Dermis microvascular lymphatic vessel endothelial cell (primary cell): ENCODE data around the gene HOXA1. TPM values are rescaled to one million over a fixed set of nuclear protein-coding genes. Genes with fewer than 3 reads are reported as not detected.
A peak's percentile ranks its signal among the peaks of the same experiment; 100 is the strongest.
"Not testable (repeated sequence)": the region's sequence is repeated elsewhere in the genome, so short reads cannot be mapped to it uniquely, and the experiment has no call there.

ENCODE experiments used
- DNase-seq, 2 donors: peaks; one replicate each; pipeline versions ENCODE4 v3.0.0 to v3.0.0-alpha.2; 2010; ENCODE audit warnings: low read depth in 2 of 2
- total RNA-seq: library from RNA; depleted of rRNA; stranded (reverse); fragments of >200 nt; gene quantifications from 2 replicates; pipeline ENCODE4 v1.2.1, GENCODE V29; 2014

The HOXA1 gene
- total RNA-seq, 1 donor from 2014 or later = 0.51 TPM

- no peak for DNase-seq
These were observed 47.4 kb downstream of the HOXA1 start for GRCh38 chr7:27048438-27048837.

GRCh38 chr7:27046854-27047549 lies 48.8 kb downstream of the HOXA1 start:
- peak in 1 of 2 donors; percentile 59 for DNase-seq

- not testable (repeated sequence) for DNase-seq
These were observed 49.8 kb downstream of the HOXA1 start for GRCh38 chr7:27045972-27046371.

- not testable (repeated sequence) for DNase-seq
These were observed 50.7 kb downstream of the HOXA1 start for GRCh38 chr7:27045066-27045465.

Other genes starting within 250 kb of the HOXA1 start
- gene SKAP2, start 231.4 kb downstream of the HOXA1 start, total RNA-seq = 9.5 and 11.9 TPM in 2 replicates
- 0.25 and 0.39 TPM in 2 replicates for gene HOXA2, start 6.7 kb upstream of the HOXA1 start, total RNA-seq
- 0.51 TPM in 2 replicates for gene HOXA4, start 34.8 kb upstream of the HOXA1 start, total RNA-seq
- 4.1 and 5.3 TPM in 2 replicates for gene HOXA5, start 47.7 kb upstream of the HOXA1 start, total RNA-seq
- 1.9 and 3.2 TPM in 2 replicates for gene HOXA6, start 51.8 kb upstream of the HOXA1 start, total RNA-seq
- 3.0 and 3.7 TPM in 2 replicates for gene HOXA3, start 56.6 kb upstream of the HOXA1 start, total RNA-seq
- 1.0 and 2.0 TPM in 2 replicates for gene HOXA7, start 60.7 kb upstream of the HOXA1 start, total RNA-seq
- gene HOXA9, start 69.5 kb upstream of the HOXA1 start, total RNA-seq = 3.2 and 4.7 TPM in 2 replicates
- gene HOXA10, start 78.3 kb upstream of the HOXA1 start, total RNA-seq = 0.90 and 2.3 TPM in 2 replicates
- 0.13 TPM in 2 replicates for gene HOXA11, start 89.2 kb upstream of the HOXA1 start, total RNA-seq
- gene HOXA13, start 104.1 kb upstream of the HOXA1 start, total RNA-seq = not detected in 2 replicates
- not detected in 2 replicates for gene EVX1, start 146.8 kb upstream of the HOXA1 start, total RNA-seq